A549 (cell line): ENCODE results near the gene BCKDHA. TPM values are rescaled to one million over a fixed set of nuclear protein-coding genes. Genes with fewer than 3 reads are reported as not detected.

Source experiments
- ATAC-seq, 2 experiments: fragments of 200-7000 bp in 1 of 2; fragments of >200 bp in 1 of 2; cut with Nextera tagmentation in 1 of 2; cut with Tn5 transposase in 1 of 2; 3 replicates each; pipeline versions ENCODE4 v1.8.0 to v1.9.1; 2018 to 2020; ENCODE audit warnings: mild to moderate bottlenecking in 1 of 2, moderate library complexity in 1 of 2
- CTCF ChIA-PET: fragments of 300-600 bp; sonication (Branson Sonifier 250); formaldehyde crosslinking; extraction: SDS; loops from one replicate; lab custom pipeline; 2021; ENCODE audit warnings: antibody characterized with exemption, inconsistent platforms; lab: Yijun Ruan, JAX
- POLR2A ChIA-PET: fragments of 350-600 bp; formaldehyde crosslinking; extraction: SDS; loops from one replicate; lab custom pipeline; 2021; ENCODE audit warnings: antibody characterized with exemption, inconsistent platforms; lab: Yijun Ruan, JAX
- DNase-seq, 2 experiments: peaks; one replicate each; pipeline versions ENCODE4 v3.0.0 to v3.0.0-alpha.2; 2011 to 2016; ENCODE audit warnings: low read depth in 1 of 2, low spot score in 1 of 2
- FAIRE-seq: peaks from 2 replicates; lab custom pipeline; 2011; peaks lifted over from hg19 to GRCh38; lab: Jason Lieb, UNC
- H3K27ac ChIP-seq, 2 experiments: fragments of >200 bp; sonication (Bioruptor Twin); formaldehyde crosslinking; 3 replicates each; pipeline ENCODE4 v1.5.1; 2016 to 2017
- H3K4me1 ChIP-seq: fragments of >200 bp; sonication (Bioruptor Twin); formaldehyde crosslinking; 3 replicates; pipeline ENCODE4 v1.6.1; 2016
- H3K4me2 ChIP-seq: fragments of >200 bp; sonication (Bioruptor Twin); formaldehyde crosslinking; 3 replicates; pipeline ENCODE4 v1.6.1; 2016
- H3K4me3 ChIP-seq: fragments of >200 bp; sonication (Bioruptor Twin); formaldehyde crosslinking; 3 replicates; pipeline ENCODE4 v1.5.1; 2016
- H3K9me3 ChIP-seq: fragments of >200 bp; sonication (Bioruptor Twin); formaldehyde crosslinking; 3 replicates; pipeline ENCODE4 v1.6.1; 2016
- CBX2 ChIP-seq: fragments of 200-600 bp; sonication (generic); IDR thresholded peaks from 2 replicates; pipeline ENCODE4 v1.6.1; 2016; ENCODE audit warnings: low read depth, mild to moderate bottlenecking, borderline replicate concordance
- CEBPB ChIP-seq, 2 experiments: fragments of >200 bp in 1 of 2; sonication (Bioruptor Twin) in 1 of 2; formaldehyde crosslinking in 1 of 2; IDR thresholded peaks; 2 replicates each; pipeline ENCODE4 v1.6.1; 2012 to 2016
- EP300 ChIP-seq, 2 experiments: fragments of >200 bp; sonication (Bioruptor Twin); formaldehyde crosslinking; IDR thresholded peaks; 2 replicates in 1 of 2; 3 replicates in 1 of 2; pipeline ENCODE4 v1.6.1; 2016 to 2017
- FOSB ChIP-seq: fragments of 250-450 bp; sonication (Bioruptor Pico); IDR thresholded peaks from 2 replicates; pipeline ENCODE4 v1.5.0; 2020; ENCODE audit warnings: mild to moderate bottlenecking, moderate library complexity
- FOSL2 ChIP-seq, 2 experiments: fragments of 450-650 bp in 1 of 2; fragments of >200 bp in 1 of 2; sonication (Bioruptor Twin) in 1 of 2; formaldehyde crosslinking; IDR thresholded peaks; 2 replicates each; pipeline versions ENCODE4 v1.5.0 to v1.6.1; 2016 to 2020; ENCODE audit warnings: mild to moderate bottlenecking in 1 of 2, moderate library complexity in 1 of 2
- HDAC2 ChIP-seq: fragments of 200-600 bp; sonication (generic); IDR thresholded peaks from 2 replicates; pipeline ENCODE4 v1.6.1; 2016
- HEYL ChIP-seq: fragments of 250-450 bp; sonication (Bioruptor Pico); IDR thresholded peaks from 2 replicates; pipeline ENCODE4 v1.8.0; 2021; ENCODE audit warnings: mild to moderate bottlenecking, moderate library complexity
- HOXB13 ChIP-seq: fragments of 250-450 bp; sonication (Bioruptor Pico); IDR thresholded peaks from 2 replicates; pipeline ENCODE4 v1.5.0; 2020; ENCODE audit warnings: low read depth, mild to moderate bottlenecking, moderate library complexity
- NR3C1 ChIP-seq: fragments of >200 bp; sonication (Bioruptor Twin); formaldehyde crosslinking; IDR thresholded peaks from 3 replicates; pipeline ENCODE4 v1.6.1; 2017
- POLR2A ChIP-seq: IDR thresholded peaks from 2 replicates; pipeline ENCODE4 v1.6.1; 2012; ENCODE audit warnings: mild to moderate bottlenecking, low read length
- RAD21 ChIP-seq, 2 experiments: fragments of >200 bp in 1 of 2; sonication (Bioruptor Twin) in 1 of 2; formaldehyde crosslinking in 1 of 2; IDR thresholded peaks in 1 of 2; conservative IDR thresholded peaks in 1 of 2; 2 replicates in 1 of 2; 3 replicates in 1 of 2; pipeline ENCODE4 v1.6.1; 2012 to 2018; ENCODE audit warnings: inconsistent platforms in 1 of 2
- RCOR1 ChIP-seq: fragments of 150-350 bp; IDR thresholded peaks from 2 replicates; pipeline ENCODE4 v1.6.1; 2014; ENCODE audit warnings: antibody characterized with exemption, low read length, low read depth
- ZFP36 ChIP-seq: fragments of 450-650 bp; IDR thresholded peaks from 2 replicates; pipeline ENCODE4 v1.6.1; 2014; ENCODE audit warnings: borderline replicate concordance; ENCODE audit not compliant: partially characterized antibody
- ZSCAN20 ChIP-seq: fragments of 250-450 bp; sonication (Bioruptor Pico); IDR thresholded peaks from 2 replicates; pipeline ENCODE4 v1.8.0; 2022; ENCODE audit warnings: mild to moderate bottlenecking, moderate library complexity
- WGBS: methylation state at CpG from one replicate; pipeline ENCODE4 v1.1.6; 2017; ENCODE audit errors: missing lambda C conversion rate; 5-methylcytosine and 5-hydroxymethylcytosine counted together
- polyA plus RNA-seq, 4 experiments: library from polyadenylated mRNA; depleted of rRNA in 3 of 4; stranded (reverse); fragments of >200 nt; fragmentation: RNase III in 1 of 4; extraction: RNeasy Plus Mini Kit Qiagen cat#74134 plus additional on column Dnase treatment in 1 of 4; gene quantifications; 2 replicates in 3 of 4; 3 replicates in 1 of 4; pipeline ENCODE4 v1.2.3, GENCODE V29; 2011 to 2017
- TF ChIP-seq, protein P1 (sequence below): fragments of 450-650 bp; IDR thresholded peaks from 2 replicates; pipeline ENCODE4 v1.6.1; 2014; ENCODE audit warnings: antibody characterized with exemption
- TF ChIP-seq, protein P2 (sequence below): fragments of >200 bp; sonication (Bioruptor Twin); formaldehyde crosslinking; IDR thresholded peaks from 3 replicates; pipeline ENCODE4 v1.6.1; 2016
- TF ChIP-seq, protein P3 (sequence below): fragments of >200 bp; sonication (Bioruptor Twin); formaldehyde crosslinking; IDR thresholded peaks from 2 replicates; pipeline ENCODE4 v1.6.1; 2016
- TF ChIP-seq, protein P4 (sequence below): fragments of >200 bp; sonication (Bioruptor Twin); formaldehyde crosslinking; IDR thresholded peaks from 3 replicates; pipeline ENCODE4 v1.5.1; 2016
- TF ChIP-seq, protein P5 (sequence below): fragments of 250-450 bp; sonication (Bioruptor Pico); IDR thresholded peaks from 2 replicates; pipeline ENCODE4 v1.5.0; 2021; ENCODE audit warnings: mild to moderate bottlenecking, moderate library complexity, borderline replicate concordance

BCKDHA gene
- polyA plus RNA-seq, 2 of the 4 experiments (the other 2 are of a cell fraction), result 42.9 to 44.4 TPM

DNA sequence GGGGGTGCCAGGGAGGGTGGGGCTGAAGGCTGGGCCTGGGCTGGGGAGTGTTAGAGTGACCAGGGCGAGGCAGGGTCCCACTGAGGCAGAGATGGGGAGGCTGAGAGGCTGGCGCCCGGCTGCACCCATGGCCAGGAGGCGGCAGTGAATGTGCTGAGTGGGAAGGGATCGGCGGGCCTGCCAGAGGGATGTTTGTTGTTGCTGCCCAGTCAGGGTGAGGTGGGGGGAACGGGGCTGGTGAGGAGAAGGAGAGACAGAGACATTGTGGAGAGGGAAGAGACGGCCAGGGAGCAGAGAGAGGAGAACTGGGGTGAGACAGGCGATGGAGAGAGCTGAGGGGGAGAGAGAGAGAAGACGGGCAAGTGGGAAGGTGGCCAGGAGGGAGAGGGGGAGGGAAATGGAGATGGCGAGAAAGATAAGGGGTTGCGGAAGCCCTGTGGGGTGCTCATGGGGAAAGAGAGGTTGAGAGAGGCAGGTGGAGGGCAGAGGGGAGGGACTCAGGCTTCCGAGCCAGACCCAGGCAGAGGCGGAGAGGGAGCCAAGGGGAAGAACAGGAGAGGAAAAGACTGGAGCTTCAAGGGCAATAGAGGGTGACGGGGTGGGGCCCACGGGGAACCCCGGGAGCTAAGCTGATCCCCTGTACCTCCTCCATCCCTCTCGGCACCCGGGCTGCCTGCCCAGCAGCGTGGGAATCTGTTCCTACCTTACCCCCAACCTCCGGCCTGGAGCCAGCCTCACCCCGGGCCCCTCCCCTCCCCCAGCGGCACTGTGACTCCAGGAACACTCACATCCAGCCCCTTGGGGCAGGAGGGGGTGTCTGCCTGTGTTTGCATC is 30.2 kb downstream of the BCKDHA start (continued):
- TF ChIP-seq, protein P1, sequence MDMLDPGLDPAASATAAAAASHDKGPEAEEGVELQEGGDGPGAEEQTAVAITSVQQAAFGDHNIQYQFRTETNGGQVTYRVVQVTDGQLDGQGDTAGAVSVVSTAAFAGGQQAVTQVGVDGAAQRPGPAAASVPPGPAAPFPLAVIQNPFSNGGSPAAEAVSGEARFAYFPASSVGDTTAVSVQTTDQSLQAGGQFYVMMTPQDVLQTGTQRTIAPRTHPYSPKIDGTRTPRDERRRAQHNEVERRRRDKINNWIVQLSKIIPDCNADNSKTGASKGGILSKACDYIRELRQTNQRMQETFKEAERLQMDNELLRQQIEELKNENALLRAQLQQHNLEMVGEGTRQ, result no peak
- no peak for TF ChIP-seq RAD21 (conservative IDR thresholded peaks at IDR 0.05 in 1 of 2, IDR thresholded peaks at IDR 0.05 in 1 of 2)

DNA sequence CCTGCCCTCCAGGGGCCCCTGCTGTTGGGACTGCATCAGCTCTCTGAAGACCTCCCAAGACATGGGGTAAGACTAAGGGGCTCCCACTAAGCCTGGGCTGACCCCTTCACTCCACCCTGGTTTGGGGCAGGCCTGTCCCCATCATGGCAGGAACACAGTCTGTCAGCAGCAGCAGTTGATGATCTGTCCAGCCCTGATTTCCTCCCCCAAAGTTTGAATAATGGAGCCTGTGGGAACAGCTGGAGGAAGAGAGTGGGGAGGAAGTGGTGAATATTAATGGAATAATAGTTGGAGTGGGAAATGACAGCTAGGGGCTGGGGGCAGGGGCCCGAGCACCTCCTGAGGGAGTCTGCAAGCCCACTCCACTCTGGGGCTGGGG is 30.9 kb downstream of the BCKDHA start:
- ChIA-PET POLR2A (interaction anchor here (2.3 kb wide), 1 partner anchor 11 kb away, joined by 19 read pairs; no protein-coding TSS in a partner anchor), CTCF (interaction anchor here (0.5 to 8.1 kb wide), 17 partner anchors 8 to 1136 kb away, joined by 3 to 57 read pairs (median 4); partner anchors contain the start of genes DMAC2 and ERICH4)
- Histone ChIP-seq H3K4me2 (no peak overlapping the region), H3K27ac (no peak overlapping the region), H3K4me3 (no peak overlapping the region), H3K9me3 (no peaks in the 10 kb centered on the region), H3K4me1 (no peaks in the 10 kb centered on the region)
- no peak for TF ChIP-seq HEYL
- TF ChIP-seq, protein P2, sequence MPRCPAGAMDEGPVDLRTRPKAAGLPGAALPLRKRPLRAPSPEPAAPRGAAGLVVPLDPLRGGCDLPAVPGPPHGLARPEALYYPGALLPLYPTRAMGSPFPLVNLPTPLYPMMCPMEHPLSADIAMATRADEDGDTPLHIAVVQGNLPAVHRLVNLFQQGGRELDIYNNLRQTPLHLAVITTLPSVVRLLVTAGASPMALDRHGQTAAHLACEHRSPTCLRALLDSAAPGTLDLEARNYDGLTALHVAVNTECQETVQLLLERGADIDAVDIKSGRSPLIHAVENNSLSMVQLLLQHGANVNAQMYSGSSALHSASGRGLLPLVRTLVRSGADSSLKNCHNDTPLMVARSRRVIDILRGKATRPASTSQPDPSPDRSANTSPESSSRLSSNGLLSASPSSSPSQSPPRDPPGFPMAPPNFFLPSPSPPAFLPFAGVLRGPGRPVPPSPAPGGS, result no peak
- TF ChIP-seq, protein P3, sequence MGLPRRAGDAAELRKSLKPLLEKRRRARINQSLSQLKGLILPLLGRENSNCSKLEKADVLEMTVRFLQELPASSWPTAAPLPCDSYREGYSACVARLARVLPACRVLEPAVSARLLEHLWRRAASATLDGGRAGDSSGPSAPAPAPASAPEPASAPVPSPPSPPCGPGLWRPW, result no peak
- TF ChIP-seq CEBPB (IDR thresholded peaks at IDR 0.05), result no peak
- TF ChIP-seq, protein P4, sequence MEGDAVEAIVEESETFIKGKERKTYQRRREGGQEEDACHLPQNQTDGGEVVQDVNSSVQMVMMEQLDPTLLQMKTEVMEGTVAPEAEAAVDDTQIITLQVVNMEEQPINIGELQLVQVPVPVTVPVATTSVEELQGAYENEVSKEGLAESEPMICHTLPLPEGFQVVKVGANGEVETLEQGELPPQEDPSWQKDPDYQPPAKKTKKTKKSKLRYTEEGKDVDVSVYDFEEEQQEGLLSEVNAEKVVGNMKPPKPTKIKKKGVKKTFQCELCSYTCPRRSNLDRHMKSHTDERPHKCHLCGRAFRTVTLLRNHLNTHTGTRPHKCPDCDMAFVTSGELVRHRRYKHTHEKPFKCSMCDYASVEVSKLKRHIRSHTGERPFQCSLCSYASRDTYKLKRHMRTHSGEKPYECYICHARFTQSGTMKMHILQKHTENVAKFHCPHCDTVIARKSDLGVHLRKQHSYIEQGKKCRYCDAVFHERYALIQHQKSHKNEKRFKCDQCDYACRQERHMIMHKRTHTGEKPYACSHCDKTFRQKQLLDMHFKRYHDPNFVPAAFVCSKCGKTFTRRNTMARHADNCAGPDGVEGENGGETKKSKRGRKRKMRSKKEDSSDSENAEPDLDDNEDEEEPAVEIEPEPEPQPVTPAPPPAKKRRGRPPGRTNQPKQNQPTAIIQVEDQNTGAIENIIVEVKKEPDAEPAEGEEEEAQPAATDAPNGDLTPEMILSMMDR, result no peak
- TF ChIP-seq NR3C1, result no peak
- TF ChIP-seq, protein P5, sequence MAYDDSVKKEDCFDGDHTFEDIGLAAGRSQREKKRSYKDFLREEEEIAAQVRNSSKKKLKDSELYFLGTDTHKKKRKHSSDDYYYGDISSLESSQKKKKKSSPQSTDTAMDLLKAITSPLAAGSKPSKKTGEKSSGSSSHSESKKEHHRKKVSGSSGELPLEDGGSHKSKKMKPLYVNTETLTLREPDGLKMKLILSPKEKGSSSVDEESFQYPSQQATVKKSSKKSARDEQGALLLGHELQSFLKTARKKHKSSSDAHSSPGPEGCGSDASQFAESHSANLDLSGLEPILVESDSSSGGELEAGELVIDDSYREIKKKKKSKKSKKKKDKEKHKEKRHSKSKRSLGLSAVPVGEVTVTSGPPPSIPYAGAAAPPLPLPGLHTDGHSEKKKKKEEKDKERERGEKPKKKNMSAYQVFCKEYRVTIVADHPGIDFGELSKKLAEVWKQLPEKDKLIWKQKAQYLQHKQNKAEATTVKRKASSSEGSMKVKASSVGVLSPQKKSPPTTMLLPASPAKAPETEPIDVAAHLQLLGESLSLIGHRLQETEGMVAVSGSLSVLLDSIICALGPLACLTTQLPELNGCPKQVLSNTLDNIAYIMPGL (CRISPR knock-in tag), result no peak
- TF ChIP-seq RCOR1, result no peak
- TF ChIP-seq FOSL2 (IDR thresholded peaks at IDR 0.05), result no peak
- TF ChIP-seq FOSL2 (CRISPR knock-in tag; IDR thresholded peaks at IDR 0.05), result no peak
- no peak for TF ChIP-seq ZSCAN20 (CRISPR knock-in tag)
- no peak for TF ChIP-seq CBX2
- TF ChIP-seq EP300 (IDR thresholded peaks at IDR 0.05), result no peak
- no peak for TF ChIP-seq POLR2A
- no peak for TF ChIP-seq FOSB (CRISPR knock-in tag)
- no peak for TF ChIP-seq HDAC2
- TF ChIP-seq ZFP36, result no peak
- no peak for TF ChIP-seq HOXB13 (CRISPR knock-in tag)
- 91% methylated on average over 1 of the region's 1 CpG for WGBS
- DNase-seq, result no peak
- no peak; a peak in 1 of 6 replicates for ATAC-seq
- no peak for FAIRE-seq
